ENCODE data around the gene MACROD1. TPM values are rescaled to one million over a fixed set of nuclear protein-coding genes. Genes with fewer than 3 reads are reported as not detected.

Gene MACROD1
- total and polyA plus RNA-seq, 10 of the 15 experiments (the other 5 are each of a cell fraction or from before 2014, with no cell fraction given): 1.2 to 22.7 (median 11.3) TPM; not detected in 1

DNA sequence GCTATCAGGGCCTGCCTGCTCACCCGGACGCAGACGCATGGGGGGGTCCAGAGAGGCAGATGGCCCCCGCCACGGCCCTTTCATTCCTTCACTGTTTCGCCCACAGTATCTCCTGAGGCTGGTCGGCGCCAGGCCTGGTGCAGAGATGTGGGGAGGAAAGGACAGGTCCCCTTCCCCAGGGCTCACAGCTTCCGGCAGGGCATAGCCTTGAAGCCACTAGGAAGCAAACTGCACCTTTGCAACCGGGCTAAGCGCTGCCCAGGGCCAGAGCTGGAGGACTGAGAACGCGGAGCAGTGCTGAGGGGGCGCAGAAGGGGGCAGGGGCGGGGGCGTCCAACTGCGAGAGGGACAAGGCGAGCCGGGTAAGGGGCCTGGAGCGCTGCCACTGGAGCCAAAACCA lies 150.4 kb downstream of the MACROD1 start:
- H3K27me3 ChIP-seq (replicated peaks in 1 of 2; ENCODE audit: control insufficient read depth in 2 of 2, insufficient read depth in 2 of 2, low read length in 1 of 2): no peaks in the 10 kb centered on the region
- ChIA-PET POLR2A (no interaction called here), SMC1A (ENCODE audit: uncharacterized antibody, unreplicated experiment) (no interaction called here), CTCF (no interaction called here), RAD21 (ENCODE audit: unreplicated experiment) (no interaction called here)
- no peaks in the 10 kb centered on the region for H3K36me3 ChIP-seq (ENCODE audit: control insufficient read depth in 2 of 2, insufficient read depth in 2 of 2, low read length in 1 of 2)
- WGBS (ENCODE audit: insufficient coverage, insufficient replicate concordance, low lambda C conversion rate, missing lambda C conversion rate): 27% methylated on average over 20 of the region's 20 CpGs
- intact Hi-C loops (cut with micrococcal nuclease; ENCODE audit: unreplicated experiment): no loop called here
- no peak overlapping the region for H3K27ac ChIP-seq (ENCODE audit: control insufficient read depth, insufficient read depth)
- H2AFZ ChIP-seq (ENCODE audit: control insufficient read depth, low read depth, low read length): no peak overlapping the region
- ATAC-seq (no peak), DNase-seq (ENCODE audit: low read depth, low spot score) (no peak), FAIRE-seq (no peak)
- no peaks in the 10 kb centered on the region for H4K20me1 ChIP-seq (ENCODE audit: control insufficient read depth, insufficient read depth)
- H3K4me1 ChIP-seq (ENCODE audit: control insufficient read depth, insufficient read depth, low read length): no peaks in the 10 kb centered on the region
- no peaks in the 10 kb centered on the region for H3K79me2 ChIP-seq (ENCODE audit: control insufficient read depth, insufficient read depth, low read length)
- H3K4me2 ChIP-seq (ENCODE audit: control insufficient read depth, insufficient read depth): no peak overlapping the region
- no TSS peak for BruUV-seq (replicated peaks)
- in situ Hi-C loops (cut with MboI): no loop called here
- H3K9ac ChIP-seq (ENCODE audit: control insufficient read depth, insufficient read depth, low read length): no peak overlapping the region
- H3K9me3 ChIP-seq (replicated peaks; ENCODE audit: control insufficient read depth, insufficient read depth, low read length): peaks cover under 1% of the 10 kb centered on the region; the same call in 2 of the 3 replicates
- no peak overlapping the region for H3K4me3 ChIP-seq
- TF ChIP-seq SUPT20H (IDR thresholded peaks at IDR 0.05; ENCODE audit: borderline replicate concordance, control insufficient read depth, low read depth, low read length) (no peak), PRDM15 (CRISPR knock-in tag; IDR thresholded peaks at IDR 0.05) (no peak), ZNF622 (IDR thresholded peaks at IDR 0.05) (no peak), SREBF1 (IDR thresholded peaks at IDR 0.05; ENCODE audit: low read length) (no peak), BHLHE40 (IDR thresholded peaks at IDR 0.05; ENCODE audit: borderline replicate concordance in 1 of 2, low read depth in 2 of 2, low read length in 1 of 2) (no peak), MEF2B (IDR thresholded peaks at IDR 0.05; ENCODE audit: partially characterized antibody, poor library complexity, severe bottlenecking) (no peak), E2F8 (IDR thresholded peaks at IDR 0.05; ENCODE audit: low read depth, partially characterized antibody) (no peak), POU2F2 (IDR thresholded peaks at IDR 0.05; ENCODE audit: borderline replicate concordance, low read depth, low read length) (no peak), HDAC2 (IDR thresholded peaks at IDR 0.05) (no peak), ESRRA (IDR thresholded peaks at IDR 0.05; ENCODE audit: low read length) (no peak)
- TF ChIP-seq, protein P1, sequence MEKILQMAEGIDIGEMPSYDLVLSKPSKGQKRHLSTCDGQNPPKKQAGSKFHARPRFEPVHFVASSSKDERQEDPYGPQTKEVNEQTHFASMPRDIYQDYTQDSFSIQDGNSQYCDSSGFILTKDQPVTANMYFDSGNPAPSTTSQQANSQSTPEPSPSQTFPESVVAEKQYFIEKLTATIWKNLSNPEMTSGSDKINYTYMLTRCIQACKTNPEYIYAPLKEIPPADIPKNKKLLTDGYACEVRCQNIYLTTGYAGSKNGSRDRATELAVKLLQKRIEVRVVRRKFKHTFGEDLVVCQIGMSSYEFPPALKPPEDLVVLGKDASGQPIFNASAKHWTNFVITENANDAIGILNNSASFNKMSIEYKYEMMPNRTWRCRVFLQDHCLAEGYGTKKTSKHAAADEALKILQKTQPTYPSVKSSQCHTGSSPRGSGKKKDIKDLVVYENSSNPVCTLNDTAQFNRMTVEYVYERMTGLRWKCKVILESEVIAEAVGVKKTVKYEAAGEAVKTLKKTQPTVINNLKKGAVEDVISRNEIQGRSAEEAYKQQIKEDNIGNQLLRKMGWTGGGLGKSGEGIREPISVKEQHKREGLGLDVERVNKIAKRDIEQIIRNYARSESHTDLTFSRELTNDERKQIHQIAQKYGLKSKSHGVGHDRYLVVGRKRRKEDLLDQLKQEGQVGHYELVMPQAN (conservative IDR thresholded peaks at IDR 0.05): no peak
- TF ChIP-seq, protein P2, sequence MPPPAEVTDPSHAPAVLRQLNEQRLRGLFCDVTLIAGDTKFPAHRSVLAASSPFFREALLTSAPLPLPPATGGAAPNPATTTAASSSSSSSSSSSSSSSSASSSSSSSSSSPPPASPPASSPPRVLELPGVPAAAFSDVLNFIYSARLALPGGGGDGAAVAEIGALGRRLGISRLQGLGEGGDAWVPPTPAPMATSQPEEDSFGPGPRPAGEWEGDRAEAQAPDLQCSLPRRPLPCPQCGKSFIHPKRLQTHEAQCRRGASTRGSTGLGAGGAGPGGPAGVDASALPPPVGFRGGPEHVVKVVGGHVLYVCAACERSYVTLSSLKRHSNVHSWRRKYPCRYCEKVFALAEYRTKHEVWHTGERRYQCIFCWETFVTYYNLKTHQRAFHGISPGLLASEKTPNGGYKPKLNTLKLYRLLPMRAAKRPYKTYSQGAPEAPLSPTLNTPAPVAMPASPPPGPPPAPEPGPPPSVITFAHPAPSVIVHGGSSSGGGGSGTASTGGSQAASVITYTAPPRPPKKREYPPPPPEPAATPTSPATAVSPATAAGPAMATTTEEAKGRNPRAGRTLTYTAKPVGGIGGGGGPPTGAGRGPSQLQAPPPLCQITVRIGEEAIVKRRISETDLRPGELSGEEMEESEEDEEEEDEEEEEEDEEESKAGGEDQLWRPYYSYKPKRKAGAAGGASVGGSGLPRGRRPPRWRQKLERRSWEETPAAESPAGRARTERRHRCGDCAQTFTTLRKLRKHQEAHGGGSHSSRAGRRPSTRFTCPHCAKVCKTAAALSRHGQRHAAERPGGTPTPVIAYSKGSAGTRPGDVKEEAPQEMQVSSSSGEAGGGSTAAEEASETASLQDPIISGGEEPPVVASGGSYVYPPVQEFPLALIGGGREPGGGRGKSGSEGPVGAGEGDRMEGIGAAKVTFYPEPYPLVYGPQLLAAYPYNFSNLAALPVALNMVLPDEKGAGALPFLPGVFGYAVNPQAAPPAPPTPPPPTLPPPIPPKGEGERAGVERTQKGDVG (CRISPR knock-in tag; IDR thresholded peaks at IDR 0.05): no peak

Data from GM12878 (cell line).